GM18505 (cell line): Measurements from ENCODE around the gene WFIKKN1.

ENCODE experiments used
- ATAC-seq: cut with Tn5 transposase; IDR thresholded peaks from one replicate; pipeline ENCODE4 v1.9.1; 2021; ENCODE audit not compliant: unreplicated experiment
- POLR2A ChIP-seq: IDR thresholded peaks from 4 replicates; pipeline ENCODE4 v1.6.1; 2011; ENCODE audit warnings: borderline replicate concordance; ENCODE audit not compliant: insufficient read depth, insufficient read length; ENCODE audit errors: extremely low read depth

Gene WFIKKN1

GRCh38 chr16:654034-654433 lies 23.2 kb downstream of the WFIKKN1 start:
- ATAC-seq: no peak

DNA sequence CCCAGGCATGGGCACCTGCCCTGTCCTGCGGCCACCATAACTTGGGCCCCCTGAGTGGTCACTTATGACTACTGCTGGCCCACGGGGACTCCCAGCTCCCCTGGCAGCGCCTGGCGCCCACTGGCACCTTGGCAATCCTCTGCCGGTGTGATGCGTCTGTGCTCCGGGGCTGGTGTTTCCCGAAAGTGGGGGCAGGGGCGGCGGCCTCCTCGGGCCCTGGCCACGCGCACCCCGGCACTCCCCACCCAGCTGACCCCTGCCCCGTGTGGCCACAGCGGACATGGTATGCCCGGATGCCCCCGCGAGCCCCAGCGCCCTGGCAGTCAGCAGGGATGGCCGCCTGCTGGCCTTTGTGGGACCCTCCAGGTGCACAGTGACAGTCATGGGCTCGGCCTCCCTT lies 26.7 kb downstream of the WFIKKN1 start:
- no peak for ATAC-seq
- no peak for TF ChIP-seq POLR2A

More at GRCh38 chr16:654034-654433, 23.2 kb downstream of the WFIKKN1 start:
- TF ChIP-seq POLR2A: no peak

DNA sequence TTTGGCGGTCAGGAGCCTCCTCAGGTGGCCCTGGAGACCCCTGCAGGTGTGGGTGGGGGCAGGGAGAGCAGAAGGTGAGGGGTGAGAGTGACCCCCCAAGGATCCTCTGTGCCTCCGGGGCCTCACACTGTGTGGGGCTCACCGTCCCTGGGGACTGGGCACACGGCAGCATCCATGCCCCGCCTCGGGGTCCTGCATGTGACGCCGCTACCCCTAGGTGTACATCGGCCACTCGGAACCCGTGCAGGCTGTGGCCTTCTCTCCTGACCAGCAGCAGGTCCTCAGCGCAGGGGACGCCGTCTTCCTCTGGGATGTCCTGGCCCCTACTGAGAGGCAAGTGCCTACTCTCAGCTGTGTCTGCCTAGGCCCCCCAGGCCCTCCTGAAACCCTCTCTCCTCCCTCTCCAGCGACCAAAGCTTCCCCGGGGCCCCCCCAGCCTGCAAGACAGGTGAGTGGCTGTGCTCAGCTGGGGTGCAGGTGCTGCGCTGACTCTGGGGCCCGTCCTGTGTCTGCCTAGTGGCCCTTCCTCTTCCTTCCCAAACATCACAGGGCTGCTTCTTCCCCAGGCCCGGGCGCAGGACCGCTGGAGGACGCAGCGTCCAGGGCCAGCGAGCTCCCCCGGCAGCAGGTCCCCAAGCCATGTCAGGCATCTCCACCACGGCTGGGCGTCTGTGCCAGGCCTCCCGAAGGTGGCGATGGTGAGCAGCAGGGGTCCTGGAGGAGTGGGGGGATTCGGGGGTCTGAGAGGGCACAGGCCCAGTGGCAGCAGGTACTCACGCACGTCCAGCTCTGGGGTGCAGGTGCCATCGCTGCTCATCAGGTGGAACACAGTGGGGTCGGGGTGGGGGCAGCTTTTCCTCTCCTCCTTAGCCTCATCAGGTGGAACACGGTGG lies 28.1 kb downstream of the WFIKKN1 start:
- ATAC-seq: no peak
- no peak for TF ChIP-seq POLR2A

DNA sequence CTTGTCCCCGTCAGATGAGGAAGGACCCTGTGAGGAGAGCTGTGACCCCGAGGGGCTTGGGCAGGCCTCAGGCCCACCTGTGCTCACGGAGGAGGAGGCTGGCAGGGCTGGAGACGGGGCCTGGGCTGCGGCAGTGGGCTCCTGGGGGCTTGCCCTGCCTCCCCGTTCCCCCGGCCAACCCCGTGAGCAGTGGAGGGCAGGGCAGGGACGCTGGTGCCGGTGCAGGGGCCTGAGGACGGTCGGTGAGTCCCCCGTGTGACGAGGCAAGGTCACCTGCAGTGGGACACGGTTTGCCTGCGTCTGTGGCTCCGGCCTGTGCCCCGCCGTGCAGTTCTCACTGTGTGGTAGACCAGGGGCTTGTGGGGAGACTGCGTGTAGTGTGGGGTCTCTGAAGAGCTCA lies 28.8 kb downstream of the WFIKKN1 start:
- ATAC-seq: no peak
- no peak for TF ChIP-seq POLR2A

DNA sequence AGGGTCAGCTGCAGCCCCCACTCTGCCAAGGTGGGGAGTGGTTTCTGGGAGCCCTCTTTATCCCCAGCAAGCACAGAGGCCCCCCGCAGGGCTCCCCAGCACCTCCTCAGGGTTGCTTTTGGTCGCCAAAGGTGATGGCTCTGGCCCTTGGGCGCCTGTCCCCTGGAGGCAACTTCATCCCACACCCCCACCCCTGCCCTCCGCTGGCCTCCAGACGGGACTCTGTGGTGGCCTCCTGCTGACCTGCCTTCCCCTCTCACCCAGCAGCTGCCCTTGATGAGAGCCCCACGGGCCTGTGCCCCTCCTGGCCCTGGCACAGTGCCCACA lies 29.3 kb downstream of the WFIKKN1 start:
- no peak for TF ChIP-seq POLR2A
- no peak for ATAC-seq

DNA sequence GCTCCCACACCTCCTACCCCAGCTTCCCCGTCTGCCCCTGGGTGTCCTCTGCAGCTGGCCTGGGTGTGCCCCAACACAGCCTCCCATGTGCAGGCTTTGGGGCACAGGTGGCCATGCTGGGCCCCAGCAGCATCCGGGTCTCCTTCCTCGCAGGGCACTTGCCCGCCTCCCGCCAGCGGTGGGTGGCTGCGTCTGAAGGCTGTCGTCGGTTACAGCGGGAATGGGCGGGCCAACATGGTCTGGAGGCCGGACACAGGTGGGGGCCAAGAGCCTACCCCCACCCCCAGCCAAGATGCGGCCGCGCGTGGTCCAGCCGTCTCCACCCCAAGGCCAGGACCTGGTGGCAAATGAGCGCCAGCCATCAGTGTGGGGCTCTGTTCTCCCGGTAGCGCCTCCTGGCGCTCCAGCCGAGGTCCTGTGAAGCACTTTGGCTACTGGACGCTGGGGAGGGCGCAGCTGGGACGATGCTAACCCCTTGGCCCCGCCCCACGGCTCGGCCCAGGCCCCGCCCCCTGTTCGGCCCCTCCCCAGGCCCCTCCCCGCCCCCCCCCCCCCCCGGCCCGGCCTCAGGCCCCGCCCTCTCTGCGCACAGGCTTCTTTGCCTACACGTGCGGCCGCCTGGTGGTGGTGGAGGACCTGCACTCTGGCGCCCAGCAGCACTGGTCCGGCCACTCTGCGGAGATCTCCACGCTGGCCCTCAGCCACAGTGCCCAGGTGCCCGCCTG lies 29.8 kb downstream of the WFIKKN1 start:
- ATAC-seq: peak; percentile 44
- TF ChIP-seq POLR2A: no peak

DNA sequence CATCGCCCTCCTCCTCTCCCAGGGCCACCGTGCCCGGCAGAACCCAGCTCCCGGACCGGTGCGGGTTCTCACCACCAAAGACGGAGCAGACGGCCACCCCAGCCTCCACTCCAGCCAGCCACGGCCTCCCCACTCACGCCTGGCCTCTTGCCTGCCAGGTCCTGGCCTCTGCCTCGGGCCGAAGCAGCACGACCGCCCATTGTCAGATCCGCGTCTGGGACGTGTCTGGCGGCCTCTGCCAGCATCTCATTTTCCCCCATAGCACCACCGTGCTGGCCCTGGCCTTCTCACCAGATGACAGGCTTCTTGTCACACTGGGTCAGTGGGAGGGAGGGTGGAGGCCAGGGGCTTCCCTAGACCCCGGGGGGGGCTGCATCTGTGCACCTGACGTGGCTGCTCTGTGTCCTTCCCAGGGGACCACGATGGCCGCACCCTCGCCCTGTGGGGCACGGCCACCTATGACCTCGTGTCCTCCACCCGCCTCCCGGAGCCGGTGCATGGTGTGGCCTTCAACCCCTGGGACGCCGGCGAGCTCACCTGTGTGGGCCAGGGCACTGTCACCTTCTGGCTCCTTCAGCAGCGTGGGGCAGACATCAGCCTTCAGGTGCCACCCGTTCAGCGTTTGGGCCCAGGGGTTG lies 30.5 kb downstream of the WFIKKN1 start:
- ATAC-seq: no peak
- no peak for TF ChIP-seq POLR2A

DNA sequence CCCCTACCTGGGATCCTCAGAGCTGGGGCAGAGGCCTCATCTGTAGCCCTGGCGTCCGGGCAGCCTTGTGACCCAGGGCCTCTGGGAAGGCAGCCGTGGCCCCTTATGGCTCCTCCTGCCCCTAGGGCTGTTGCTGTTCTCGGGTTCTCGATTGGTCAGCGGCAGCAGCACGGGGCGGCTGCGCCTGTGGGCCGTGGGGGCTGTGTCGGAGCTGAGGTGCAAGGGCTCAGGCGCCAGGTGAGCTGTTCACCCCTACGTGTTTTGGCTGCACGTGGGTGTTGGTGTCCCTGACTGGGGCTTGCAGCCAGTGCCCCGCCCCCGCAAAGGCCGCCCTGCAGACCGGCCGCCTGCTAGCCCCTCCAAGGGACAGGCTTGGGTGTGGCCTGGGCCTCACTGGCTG lies 31.3 kb downstream of the WFIKKN1 start:
- no peak for ATAC-seq
- no peak for TF ChIP-seq POLR2A

- no peak for ATAC-seq
- TF ChIP-seq POLR2A: no peak
Observed at GRCh38 chr16:662597-662996, 31.8 kb downstream of the WFIKKN1 start.

DNA sequence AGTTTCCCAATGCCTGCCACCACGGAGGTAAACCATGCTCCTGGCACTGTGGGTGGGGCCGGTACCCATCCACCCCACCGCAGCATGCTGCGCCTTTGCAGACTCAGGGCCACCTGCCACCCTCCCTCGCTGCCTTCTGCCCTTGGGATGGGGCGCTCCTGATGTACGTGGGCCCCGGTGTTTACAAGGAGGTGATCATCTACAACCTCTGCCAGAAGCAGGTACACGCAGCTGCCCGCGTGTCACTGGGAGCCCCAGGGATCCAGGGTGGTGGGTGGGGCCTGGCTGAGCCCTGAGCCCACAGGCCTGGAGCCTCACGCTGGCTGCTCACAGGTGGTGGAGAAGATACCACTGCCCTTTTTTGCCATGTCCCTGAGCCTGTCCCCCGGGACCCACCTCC lies 35.8 kb downstream of the WFIKKN1 start:
- no peak for ATAC-seq
- no peak for TF ChIP-seq POLR2A

DNA sequence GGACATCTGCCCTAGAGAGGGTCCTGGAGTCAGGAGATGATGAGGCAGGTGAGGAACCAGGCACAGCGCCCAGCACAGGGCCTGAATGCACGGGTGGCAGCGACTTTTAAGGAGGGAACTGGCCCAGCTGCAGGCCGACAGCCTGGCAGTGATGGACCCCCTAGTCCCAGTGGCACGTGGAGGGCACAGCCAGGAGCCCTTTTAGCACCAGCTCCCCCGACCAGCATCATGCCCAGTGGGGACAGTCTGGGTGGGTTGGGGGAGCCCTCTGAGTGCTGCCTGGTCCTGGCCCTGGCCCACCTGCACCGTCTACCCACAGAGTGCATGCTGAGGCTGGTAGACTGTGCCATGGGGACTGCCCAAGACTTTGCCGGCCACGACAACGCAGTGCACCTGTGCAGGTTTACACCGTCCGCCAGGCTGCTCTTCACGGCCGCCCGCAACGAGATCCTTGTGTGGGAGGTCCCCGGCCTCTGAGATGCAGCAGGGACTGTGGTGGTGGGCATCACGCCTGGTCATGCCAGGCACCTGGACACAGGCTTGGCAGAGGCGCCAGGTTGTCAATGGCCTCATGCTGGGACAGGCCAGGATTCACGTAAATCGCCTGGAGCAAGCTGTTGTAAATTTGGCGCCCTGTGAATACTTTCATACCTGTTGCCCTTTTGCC lies 36.5 kb downstream of the WFIKKN1 start:
- no peak for ATAC-seq
- TF ChIP-seq POLR2A: no peak

DNA sequence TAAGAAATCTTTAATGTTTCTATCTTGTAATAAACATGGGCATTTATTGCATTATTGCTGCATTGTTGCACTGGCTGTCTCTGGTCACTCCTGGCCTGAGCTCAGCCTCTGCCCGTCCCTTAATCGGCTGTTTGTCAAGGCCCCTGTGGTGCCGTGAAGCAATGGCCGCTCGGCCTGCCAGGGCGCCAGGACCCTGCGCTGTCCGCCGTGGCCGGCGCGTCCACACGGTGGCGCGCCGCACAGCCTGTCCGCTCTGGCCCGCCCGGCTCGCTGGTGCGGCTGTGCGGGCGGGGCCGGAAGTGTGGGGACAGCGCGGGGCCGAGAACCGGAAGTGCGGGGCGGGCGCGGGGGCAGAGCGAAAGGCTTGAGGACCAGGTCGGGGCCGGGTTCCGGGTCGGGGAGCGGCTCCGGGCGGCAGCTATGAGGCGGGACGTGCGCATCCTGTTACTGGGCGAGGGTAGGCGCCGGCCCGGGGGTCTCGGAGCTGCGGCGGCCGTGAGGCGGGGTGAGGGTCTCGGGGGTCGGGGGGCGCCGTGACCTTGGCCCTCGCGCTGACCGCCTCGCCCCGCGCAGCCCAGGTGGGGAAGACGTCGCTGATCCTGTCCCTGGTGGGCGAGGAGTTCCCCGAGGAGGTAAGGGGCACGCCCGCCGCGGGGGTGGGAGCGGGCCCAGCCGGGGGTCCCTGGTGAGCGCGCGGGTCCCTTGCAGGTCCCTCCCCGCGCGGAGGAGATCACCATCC lies 37.2 kb downstream of the WFIKKN1 start, which contains the start of gene RHOT2:
RHOT2 (plus strand) TSS at position 353 of the 739 bp plus-strand sequence; CDS start at position 421, 68 bp downstream.
- ATAC-seq: peak; percentile 73
- peak; percentile 92 for TF ChIP-seq POLR2A
